SK-N-SH treated with all-trans-retinoic acid at 6 μM for 48 hours (cell line): ENCODE measurements around the gene RAD51B.

Experiments
- ATAC-seq: fragments of 200-7000 bp; cut with Tn5 transposase; 3 replicates; pipeline ENCODE4 v1.9.1; 2020; ENCODE audit warnings: mild to moderate bottlenecking, moderate library complexity
- ARNTL ChIP-seq: fragments of 450-650 bp; formaldehyde crosslinking; IDR thresholded peaks from 2 replicates; pipeline ENCODE4 v1.5.0; 2020; ENCODE audit warnings: low read depth, mild to moderate bottlenecking, moderate library complexity, borderline replicate concordance
- CREB5 ChIP-seq: fragments of 250-450 bp; sonication (Bioruptor Pico); IDR thresholded peaks from 2 replicates; pipeline ENCODE4 v1.5.1; 2020; ENCODE audit warnings: low read depth, mild to moderate bottlenecking, moderate library complexity
- CSDC2 ChIP-seq: fragments of 250-450 bp; sonication (Bioruptor Pico); IDR thresholded peaks from 2 replicates; pipeline ENCODE4 v1.5.0; 2020; ENCODE audit warnings: mild to moderate bottlenecking, moderate library complexity
- CSRNP3 ChIP-seq: fragments of 250-450 bp; sonication (Bioruptor Pico); IDR thresholded peaks from 2 replicates; pipeline ENCODE4 v1.5.1; 2021; ENCODE audit warnings: mild to moderate bottlenecking, moderate library complexity
- ESRRG ChIP-seq: fragments of 250-450 bp; sonication (Bioruptor Pico); IDR thresholded peaks from 2 replicates; pipeline ENCODE4 v1.6.1; 2021; ENCODE audit warnings: mild to moderate bottlenecking
- ISL1 ChIP-seq: fragments of 250-450 bp; sonication (Bioruptor Pico); IDR thresholded peaks from 2 replicates; pipeline ENCODE4 v2.1.2; 2022; ENCODE audit warnings: mild to moderate bottlenecking, moderate library complexity
- OSR1 ChIP-seq: fragments of 250-450 bp; sonication (Bioruptor Pico); IDR thresholded peaks from 2 replicates; pipeline ENCODE4 v1.8.0; 2022; ENCODE audit warnings: moderate library complexity, mild to moderate bottlenecking, inconsistent platforms
- PATZ1 ChIP-seq: fragments of 250-450 bp; sonication (Bioruptor Pico); IDR thresholded peaks from 2 replicates; pipeline ENCODE4 v1.8.0; 2020; ENCODE audit warnings: mild to moderate bottlenecking, moderate library complexity, borderline replicate concordance
- POU6F1 ChIP-seq: fragments of 250-450 bp; sonication (Bioruptor Pico); IDR thresholded peaks from 2 replicates; pipeline ENCODE4 v1.8.0; 2021; ENCODE audit warnings: low read depth, mild to moderate bottlenecking, moderate library complexity, borderline replicate concordance
- PPARA ChIP-seq: fragments of 250-450 bp; sonication (Bioruptor Pico); IDR thresholded peaks from 2 replicates; pipeline ENCODE4 v1.5.0; 2020; ENCODE audit warnings: mild to moderate bottlenecking, borderline replicate concordance
- RARB ChIP-seq: fragments of 250-450 bp; sonication (Bioruptor Pico); IDR thresholded peaks from 2 replicates; pipeline ENCODE4 v1.8.0; 2021; ENCODE audit warnings: mild to moderate bottlenecking, moderate library complexity
- SNAI2 ChIP-seq: fragments of 250-450 bp; sonication (Bioruptor Pico); IDR thresholded peaks from 2 replicates; pipeline ENCODE4 v1.5.0; 2020; ENCODE audit warnings: mild to moderate bottlenecking, moderate library complexity
- TCF4 ChIP-seq: fragments of 250-450 bp; sonication (Bioruptor Pico); IDR thresholded peaks from 2 replicates; pipeline ENCODE4 v1.8.0; 2021; ENCODE audit warnings: mild to moderate bottlenecking, moderate library complexity, borderline replicate concordance
- TOX ChIP-seq: fragments of 250-450 bp; sonication (Bioruptor Pico); IDR thresholded peaks from 2 replicates; pipeline ENCODE4 v1.8.0; 2021; ENCODE audit warnings: mild to moderate bottlenecking, moderate library complexity, borderline replicate concordance
- TSHZ2 ChIP-seq: fragments of 250-450 bp; sonication (Bioruptor Pico); IDR thresholded peaks from 2 replicates; pipeline ENCODE4 v1.5.0; 2020; ENCODE audit warnings: mild to moderate bottlenecking, moderate library complexity
- ZC3H10 ChIP-seq: fragments of 250-450 bp; sonication (Bioruptor Pico); IDR thresholded peaks from 2 replicates; pipeline ENCODE4 v1.5.1; 2021; ENCODE audit warnings: mild to moderate bottlenecking, moderate library complexity
- ZNF70 ChIP-seq: fragments of 450-650 bp; formaldehyde crosslinking; IDR thresholded peaks from 2 replicates; pipeline ENCODE4 v1.5.0; 2020; ENCODE audit warnings: mild to moderate bottlenecking, moderate library complexity
- ZNF8 ChIP-seq: fragments of 450-650 bp; formaldehyde crosslinking; IDR thresholded peaks from 2 replicates; pipeline ENCODE4 v1.5.0; 2020; ENCODE audit warnings: mild to moderate bottlenecking, moderate library complexity

The RAD51B gene

GRCh38 chr14:68538639-68539038 is 719.1 kb downstream of the RAD51B start:
- no peak for ATAC-seq
- no peak for TF ChIP-seq TOX (CRISPR knock-in tag)

- ATAC-seq, result no peak
These were observed 719.7 kb downstream of the RAD51B start for GRCh38 chr14:68539241-68539737.

GRCh38 chr14:68539789-68540188 is 720.2 kb downstream of the RAD51B start:
- ATAC-seq, result no peak
- TF ChIP-seq OSR1 (CRISPR knock-in tag), result no peak
- no peak for TF ChIP-seq TOX (CRISPR knock-in tag)
- no peak for TF ChIP-seq TCF4 (CRISPR knock-in tag)
- no peak for TF ChIP-seq ARNTL (CRISPR knock-in tag)
- TF ChIP-seq SNAI2 (CRISPR knock-in tag), result no peak
- no peak for TF ChIP-seq PPARA
- TF ChIP-seq CSDC2, result no peak
- TF ChIP-seq ISL1 (CRISPR knock-in tag), result no peak
- no peak for TF ChIP-seq RARB (CRISPR knock-in tag)
- no peak for TF ChIP-seq ZC3H10 (CRISPR knock-in tag)
- no peak for TF ChIP-seq ZNF8
- TF ChIP-seq POU6F1 (CRISPR knock-in tag), result no peak
- TF ChIP-seq CSRNP3 (CRISPR knock-in tag), result no peak

More at GRCh38 chr14:68539241-68539737, 719.7 kb downstream of the RAD51B start:
- TF ChIP-seq OSR1 (CRISPR knock-in tag) (no peak), CSDC2 (no peak), TOX (CRISPR knock-in tag) (no peak), ARNTL (CRISPR knock-in tag) (no peak), RARB (CRISPR knock-in tag) (no peak), CSRNP3 (CRISPR knock-in tag) (no peak)
- TF ChIP-seq, all 23 proteins: peak for 0

GRCh38 chr14:68541178-68541896 is 721.8 kb downstream of the RAD51B start:
- ATAC-seq, result peak; percentile 42; the same call in 2 of the 3 replicates
- TF ChIP-seq ZNF8 (no peak), PATZ1 (CRISPR knock-in tag) (no peak), ESRRG (CRISPR knock-in tag) (no peak), TSHZ2 (CRISPR knock-in tag) (no peak), CSRNP3 (CRISPR knock-in tag) (no peak), CREB5 (CRISPR knock-in tag) (no peak), PPARA (no peak), ZNF70 (no peak), ZC3H10 (CRISPR knock-in tag) (no peak)
